Measurements from ENCODE around the gene SLC34A1.
"Not testable (repeated sequence)": the region's sequence is repeated elsewhere in the genome, so short reads cannot be mapped to it uniquely, and the experiment has no call there.

DNA sequence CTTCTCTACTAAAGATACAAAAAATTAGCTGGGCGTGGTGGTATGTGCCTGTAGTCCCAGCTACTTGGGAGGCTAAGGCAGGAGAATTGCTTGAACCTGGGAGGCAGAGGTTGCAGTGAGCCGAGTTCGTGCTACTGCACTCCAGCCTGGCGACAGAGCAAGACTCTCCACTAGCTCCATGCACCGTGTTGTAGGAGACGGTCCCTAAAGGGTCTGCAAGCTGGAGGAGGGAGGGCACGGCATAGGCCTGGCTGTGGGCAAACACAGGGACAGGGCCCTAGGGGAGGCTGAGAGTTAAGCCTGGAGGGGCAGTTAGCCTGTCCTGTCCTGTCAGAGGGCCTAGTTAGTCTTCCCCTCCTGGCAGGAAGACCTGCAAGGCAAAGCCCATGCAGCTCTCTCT lies 23.5 kb upstream of the SLC34A1 start:
- TF ChIP-seq, protein P1, sequence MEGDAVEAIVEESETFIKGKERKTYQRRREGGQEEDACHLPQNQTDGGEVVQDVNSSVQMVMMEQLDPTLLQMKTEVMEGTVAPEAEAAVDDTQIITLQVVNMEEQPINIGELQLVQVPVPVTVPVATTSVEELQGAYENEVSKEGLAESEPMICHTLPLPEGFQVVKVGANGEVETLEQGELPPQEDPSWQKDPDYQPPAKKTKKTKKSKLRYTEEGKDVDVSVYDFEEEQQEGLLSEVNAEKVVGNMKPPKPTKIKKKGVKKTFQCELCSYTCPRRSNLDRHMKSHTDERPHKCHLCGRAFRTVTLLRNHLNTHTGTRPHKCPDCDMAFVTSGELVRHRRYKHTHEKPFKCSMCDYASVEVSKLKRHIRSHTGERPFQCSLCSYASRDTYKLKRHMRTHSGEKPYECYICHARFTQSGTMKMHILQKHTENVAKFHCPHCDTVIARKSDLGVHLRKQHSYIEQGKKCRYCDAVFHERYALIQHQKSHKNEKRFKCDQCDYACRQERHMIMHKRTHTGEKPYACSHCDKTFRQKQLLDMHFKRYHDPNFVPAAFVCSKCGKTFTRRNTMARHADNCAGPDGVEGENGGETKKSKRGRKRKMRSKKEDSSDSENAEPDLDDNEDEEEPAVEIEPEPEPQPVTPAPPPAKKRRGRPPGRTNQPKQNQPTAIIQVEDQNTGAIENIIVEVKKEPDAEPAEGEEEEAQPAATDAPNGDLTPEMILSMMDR (IDR thresholded peaks at IDR 0.05 in 4 of 5, conservative IDR thresholded peaks at IDR 0.05 in 1 of 5), result not testable (repeated sequence)
- not testable (repeated sequence) for TF ChIP-seq POLR2A (IDR thresholded peaks at IDR 0.05)
